ENCODE results near the gene C2CD3.

C2CD3 gene

GRCh38 chr11:74030723-74031676, 139.8 kb downstream of the C2CD3 start:
- H3K79me2 ChIP-seq (ENCODE audit: control insufficient read depth, insufficient read depth, low read length, poor library complexity): no peaks in the 10 kb centered on the region
- no peak overlapping the region for H4K91ac ChIP-seq (ENCODE audit: low read depth, low read length)
- no peaks in the 10 kb centered on the region for H3K9me3 ChIP-seq (ENCODE audit: insufficient read depth, low read depth, low read length)
- H4K8ac ChIP-seq (ENCODE audit: low read depth, low read length): no peak overlapping the region
- no peak overlapping the region for H2AFZ ChIP-seq (ENCODE audit: insufficient read depth, low read length, poor library complexity)
- H3K36me3 ChIP-seq (ENCODE audit: control insufficient read depth in 1 of 2, insufficient read depth in 2 of 2, low read length in 2 of 2): peaks cover 17 to 23% of the 10 kb centered on the region in 2 experiments
- no peak overlapping the region for H3K27ac ChIP-seq (ENCODE audit: low read depth, low read length)
- no peak overlapping the region for H3K18ac ChIP-seq (ENCODE audit: low read length)
- no peak overlapping the region for H3K4ac ChIP-seq (ENCODE audit: low read depth, low read length)
- H2BK120ac ChIP-seq (ENCODE audit: insufficient read depth, low read length, poor library complexity): no peak overlapping the region
- no peak overlapping the region for H2BK5ac ChIP-seq (ENCODE audit: low read depth, low read length, poor library complexity)
- H3K4me3 ChIP-seq (ENCODE audit: low read depth, low read length): no peak overlapping the region
- DNase-seq: no peak
- no peaks in the 10 kb centered on the region for H3K79me1 ChIP-seq (ENCODE audit: low read length)
- no peak overlapping the region for H2BK12ac ChIP-seq (ENCODE audit: low read length)
- no peak overlapping the region for H3K14ac ChIP-seq (ENCODE audit: low read length)
- no peaks in the 10 kb centered on the region for H3K27me3 ChIP-seq (ENCODE audit: insufficient read depth, low read length)
- no peak overlapping the region for H3K23ac ChIP-seq (ENCODE audit: low read length)
- no peak overlapping the region for H3K9ac ChIP-seq (ENCODE audit: low read length)
- H2AK5ac ChIP-seq (ENCODE audit: low read length): no peak overlapping the region
- H4K12ac ChIP-seq (ENCODE audit: low read depth, low read length): no peak overlapping the region
- H3K4me1 ChIP-seq (ENCODE audit: control insufficient read depth in 1 of 2, insufficient read depth in 2 of 2, low read length in 2 of 2): no peaks in the 10 kb centered on the region
- WGBS (ENCODE audit: extremely low coverage, insufficient coverage, insufficient read length): no CpG with 5 or more reads among the region's 9 CpGs
- no peak overlapping the region for H3K4me2 ChIP-seq (ENCODE audit: low read length)

- no peak overlapping the region for H3K14ac ChIP-seq (ENCODE audit: low read length)
- peak in 1 of 2 donors; percentile 4 for DNase-seq
- no peak overlapping the region for H2BK12ac ChIP-seq (ENCODE audit: low read length)
- WGBS (ENCODE audit: extremely low coverage, insufficient coverage, insufficient read length): no CpG with 5 or more reads among the region's 7 CpGs
- no peak overlapping the region for H2BK120ac ChIP-seq (ENCODE audit: insufficient read depth, low read length, poor library complexity)
- no peak overlapping the region for H3K4ac ChIP-seq (ENCODE audit: low read depth, low read length)
- H3K36me3 ChIP-seq (ENCODE audit: control insufficient read depth in 1 of 2, insufficient read depth in 2 of 2, low read length in 2 of 2): peaks cover 5 to 9% of the 10 kb centered on the region in 2 experiments
- no peaks in the 10 kb centered on the region for H3K79me1 ChIP-seq (ENCODE audit: low read length)
- H3K27ac ChIP-seq (ENCODE audit: low read depth, low read length): no peak overlapping the region
- H3K4me2 ChIP-seq (ENCODE audit: low read length): no peak overlapping the region
- H4K91ac ChIP-seq (ENCODE audit: low read depth, low read length): no peak overlapping the region
- no peaks in the 10 kb centered on the region for H3K4me1 ChIP-seq (ENCODE audit: control insufficient read depth in 1 of 2, insufficient read depth in 2 of 2, low read length in 2 of 2)
- no peak overlapping the region for H3K9ac ChIP-seq (ENCODE audit: low read length)
- H3K23ac ChIP-seq (ENCODE audit: low read length): no peak overlapping the region
- no peaks in the 10 kb centered on the region for H3K27me3 ChIP-seq (ENCODE audit: insufficient read depth, low read length)
- H2BK5ac ChIP-seq (ENCODE audit: low read depth, low read length, poor library complexity): no peak overlapping the region
- H4K8ac ChIP-seq (ENCODE audit: low read depth, low read length): no peak overlapping the region
- H3K18ac ChIP-seq (ENCODE audit: low read length): no peak overlapping the region
- H3K4me3 ChIP-seq (ENCODE audit: low read depth, low read length): no peak overlapping the region
- H2AFZ ChIP-seq (ENCODE audit: insufficient read depth, low read length, poor library complexity): no peak overlapping the region
- no peak overlapping the region for H2AK5ac ChIP-seq (ENCODE audit: low read length)
- H3K79me2 ChIP-seq (ENCODE audit: control insufficient read depth, insufficient read depth, low read length, poor library complexity): no peaks in the 10 kb centered on the region
- no peaks in the 10 kb centered on the region for H3K9me3 ChIP-seq (ENCODE audit: insufficient read depth, low read depth, low read length)
- H4K12ac ChIP-seq (ENCODE audit: low read depth, low read length): no peak overlapping the region
Observed at GRCh38 chr11:74025467-74026166, 145.2 kb downstream of the C2CD3 start.

GRCh38 chr11:74024261-74025029, 146.4 kb downstream of the C2CD3 start:
- Histone ChIP-seq H2BK5ac (ENCODE audit: low read depth, low read length, poor library complexity) (no peak overlapping the region), H3K4me1 (ENCODE audit: control insufficient read depth in 1 of 2, insufficient read depth in 2 of 2, low read length in 2 of 2) (peaks cover 0 to 4% of the 10 kb centered on the region in 2 experiments), H3K79me2 (ENCODE audit: control insufficient read depth, insufficient read depth, low read length, poor library complexity) (no peaks in the 10 kb centered on the region), H4K12ac (ENCODE audit: low read depth, low read length) (no peak overlapping the region), H4K8ac (ENCODE audit: low read depth, low read length) (no peak overlapping the region), H3K4me3 (ENCODE audit: low read depth, low read length) (no peak overlapping the region), H2AK5ac (ENCODE audit: low read length) (no peak overlapping the region), H3K18ac (ENCODE audit: low read length) (no peak overlapping the region), H3K79me1 (ENCODE audit: low read length) (no peaks in the 10 kb centered on the region), H2BK12ac (ENCODE audit: low read length) (no peak overlapping the region), H3K9me3 (ENCODE audit: insufficient read depth, low read depth, low read length) (no peaks in the 10 kb centered on the region), H3K36me3 (ENCODE audit: control insufficient read depth in 1 of 2, insufficient read depth in 2 of 2, low read length in 2 of 2) (peaks cover 2 to 9% of the 10 kb centered on the region in 2 experiments), H3K23ac (ENCODE audit: low read length) (no peak overlapping the region), H3K27ac (ENCODE audit: low read depth, low read length) (no peak overlapping the region), H3K4ac (ENCODE audit: low read depth, low read length) (no peak overlapping the region), H2BK120ac (ENCODE audit: insufficient read depth, low read length, poor library complexity) (no peak overlapping the region), H3K27me3 (ENCODE audit: insufficient read depth, low read length) (no peaks in the 10 kb centered on the region), H4K91ac (ENCODE audit: low read depth, low read length) (no peak overlapping the region), H3K14ac (ENCODE audit: low read length) (no peak overlapping the region), H2AFZ (ENCODE audit: insufficient read depth, low read length, poor library complexity) (no peak overlapping the region), H3K9ac (ENCODE audit: low read length) (no peak overlapping the region), H3K4me2 (ENCODE audit: low read length) (no peak overlapping the region)
- WGBS (ENCODE audit: extremely low coverage, insufficient coverage, insufficient read length): no CpG with 5 or more reads among the region's 2 CpGs
- peak in 1 of 2 donors; percentile 24 for DNase-seq

GRCh38 chr11:74023276-74023675, 147.5 kb downstream of the C2CD3 start:
- no peak overlapping the region for H2BK12ac ChIP-seq (ENCODE audit: low read length)
- peaks cover 8 to 11% of the 10 kb centered on the region in 2 experiments for H3K4me1 ChIP-seq (ENCODE audit: control insufficient read depth in 1 of 2, insufficient read depth in 2 of 2, low read length in 2 of 2)
- H3K4me3 ChIP-seq (ENCODE audit: low read depth, low read length): no peak overlapping the region
- H4K91ac ChIP-seq (ENCODE audit: low read depth, low read length): no peak overlapping the region
- no peaks in the 10 kb centered on the region for H3K79me1 ChIP-seq (ENCODE audit: low read length)
- H3K27ac ChIP-seq (ENCODE audit: low read depth, low read length): no peak overlapping the region
- H3K9ac ChIP-seq (ENCODE audit: low read length): no peak overlapping the region
- H2AK5ac ChIP-seq (ENCODE audit: low read length): no peak overlapping the region
- H2BK120ac ChIP-seq (ENCODE audit: insufficient read depth, low read length, poor library complexity): no peak overlapping the region
- H4K8ac ChIP-seq (ENCODE audit: low read depth, low read length): no peak overlapping the region
- no peak overlapping the region for H3K18ac ChIP-seq (ENCODE audit: low read length)
- no peak overlapping the region for H3K23ac ChIP-seq (ENCODE audit: low read length)
- no peak overlapping the region for H3K14ac ChIP-seq (ENCODE audit: low read length)
- no peak overlapping the region for H3K4ac ChIP-seq (ENCODE audit: low read depth, low read length)
- no peaks in the 10 kb centered on the region for H3K9me3 ChIP-seq (ENCODE audit: insufficient read depth, low read depth, low read length)
- no peak overlapping the region for H2BK5ac ChIP-seq (ENCODE audit: low read depth, low read length, poor library complexity)
- H3K79me2 ChIP-seq (ENCODE audit: control insufficient read depth, insufficient read depth, low read length, poor library complexity): no peaks in the 10 kb centered on the region
- DNase-seq: no peak
- H3K36me3 ChIP-seq (ENCODE audit: control insufficient read depth in 1 of 2, insufficient read depth in 2 of 2, low read length in 2 of 2): peaks cover 2 to 6% of the 10 kb centered on the region in 2 experiments
- H4K12ac ChIP-seq (ENCODE audit: low read depth, low read length): no peak overlapping the region
- H3K27me3 ChIP-seq (ENCODE audit: insufficient read depth, low read length): no peaks in the 10 kb centered on the region
- H2AFZ ChIP-seq (ENCODE audit: insufficient read depth, low read length, poor library complexity): no peak overlapping the region
- no peak overlapping the region for H3K4me2 ChIP-seq (ENCODE audit: low read length)

Data from trophoblast cell (in vitro differentiated cells and primary cell).